ENCODE results near the gene KCNQ2. TPM values are rescaled to one million over a fixed set of nuclear protein-coding genes. Genes with fewer than 3 reads are reported as not detected.

KCNQ2 gene
- total and polyA plus RNA-seq, 10 of the 15 experiments (the other 5 are each of a cell fraction or from before 2014, with no cell fraction given), result 0.06 to 0.49 (median 0.26) TPM; not detected in 7

DNA sequence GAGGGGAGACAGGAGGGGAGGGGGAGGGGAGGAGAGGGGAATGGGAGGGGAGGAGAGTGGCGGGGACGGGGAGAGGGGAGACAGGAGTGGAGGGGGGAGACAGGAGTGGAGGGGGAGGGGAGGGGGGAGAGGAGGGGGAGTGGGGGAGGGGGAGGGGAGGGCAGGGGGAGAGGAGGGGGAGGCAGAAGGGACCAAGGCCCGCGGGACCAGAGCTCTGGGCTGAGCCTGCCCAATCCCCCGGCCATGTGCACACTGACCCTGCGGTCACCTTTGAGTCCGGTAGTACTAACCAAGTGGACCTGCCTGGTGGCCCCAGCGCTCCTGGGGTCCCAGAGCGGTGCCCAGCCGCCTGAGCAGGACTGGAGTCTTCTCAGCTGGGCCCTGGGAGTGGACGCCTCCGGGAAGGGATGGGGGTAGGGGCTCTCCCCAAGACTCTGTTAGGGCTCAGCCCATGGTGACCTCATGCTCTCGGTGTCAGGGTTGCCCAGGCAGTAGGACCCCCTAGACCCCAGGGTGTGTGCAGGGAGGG is 471 bp upstream of the KCNQ2 start:
- H3K4me1 ChIP-seq (ENCODE audit: control insufficient read depth, insufficient read depth, low read length), result no peaks in the 10 kb centered on the region
- DNase-seq (ENCODE audit: low read depth, low spot score), result no peak
- no peaks in the 10 kb centered on the region for H3K9me3 ChIP-seq (replicated peaks; ENCODE audit: control insufficient read depth, insufficient read depth, low read length)
- BruUV-seq (replicated peaks), result no TSS peak
- ChIA-PET RAD21 (ENCODE audit: unreplicated experiment) (no interaction called here), CTCF (no interaction called here), POLR2A (no interaction called here), SMC1A (ENCODE audit: uncharacterized antibody, unreplicated experiment) (no interaction called here)
- H3K79me2 ChIP-seq (ENCODE audit: control insufficient read depth, insufficient read depth, low read length), result no peaks in the 10 kb centered on the region
- no peaks in the 10 kb centered on the region for H4K20me1 ChIP-seq (ENCODE audit: control insufficient read depth, insufficient read depth)
- H3K9ac ChIP-seq (ENCODE audit: control insufficient read depth, insufficient read depth, low read length), result no peak overlapping the region
- H3K27ac ChIP-seq (ENCODE audit: control insufficient read depth, insufficient read depth), result no peak overlapping the region
- no peak for TF ChIP-seq RBBP5 (conservative IDR thresholded peaks at IDR 0.05)
- peaks cover 3 to 5% of the 10 kb centered on the region in 2 experiments; a peak in 2 of 4 replicates for H3K27me3 ChIP-seq (replicated peaks in 1 of 2; ENCODE audit: control insufficient read depth in 2 of 2, insufficient read depth in 2 of 2, low read length in 1 of 2)
- in situ Hi-C loops (cut with MboI), result no loop called here
- ATAC-seq, result no peak
- intact Hi-C loops (cut with micrococcal nuclease; ENCODE audit: unreplicated experiment), result no loop called here
- no peak overlapping the region for H3K4me2 ChIP-seq (ENCODE audit: control insufficient read depth, insufficient read depth)
- WGBS (ENCODE audit: insufficient coverage, insufficient replicate concordance, low lambda C conversion rate, missing lambda C conversion rate), result 64% methylated on average over 11 of the region's 13 CpGs
- H2AFZ ChIP-seq (ENCODE audit: control insufficient read depth, low read depth, low read length), result no peak overlapping the region
- no peak overlapping the region for H3K4me3 ChIP-seq
- FAIRE-seq, result no peak
- H3K36me3 ChIP-seq (ENCODE audit: control insufficient read depth in 2 of 2, insufficient read depth in 2 of 2, low read length in 1 of 2), result no peaks in the 10 kb centered on the region

DNA sequence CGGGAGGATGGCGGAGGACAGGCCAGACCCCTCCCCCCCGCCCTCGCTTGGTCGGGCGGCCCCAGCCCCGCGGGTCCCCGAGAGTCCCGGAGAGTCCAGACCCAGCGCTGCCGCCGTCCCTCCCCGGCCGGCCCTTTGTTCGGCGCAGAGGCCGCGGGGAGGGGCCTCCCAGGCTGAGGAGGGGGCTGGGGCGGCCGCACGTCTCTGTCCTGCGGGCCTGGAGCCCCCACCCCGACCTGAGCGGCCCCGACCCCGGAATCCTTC is 806 bp downstream of the KCNQ2 start:
- no TSS peak for BruUV-seq (replicated peaks)
- H3K36me3 ChIP-seq (ENCODE audit: control insufficient read depth in 2 of 2, insufficient read depth in 2 of 2, low read length in 1 of 2), result no peaks in the 10 kb centered on the region
- no peak overlapping the region for H3K27ac ChIP-seq (ENCODE audit: control insufficient read depth, insufficient read depth)
- H3K27me3 ChIP-seq (replicated peaks in 1 of 2; ENCODE audit: control insufficient read depth in 2 of 2, insufficient read depth in 2 of 2, low read length in 1 of 2), result peaks cover 3 to 9% of the 10 kb centered on the region in 2 experiments; a peak in 3 of 4 replicates
- FAIRE-seq (no peak), ATAC-seq (no peak), DNase-seq (ENCODE audit: low read depth, low spot score) (no peak)
- no peaks in the 10 kb centered on the region for H3K4me1 ChIP-seq (ENCODE audit: control insufficient read depth, insufficient read depth, low read length)
- H3K4me2 ChIP-seq (ENCODE audit: control insufficient read depth, insufficient read depth), result no peak overlapping the region
- intact Hi-C loops (cut with micrococcal nuclease; ENCODE audit: unreplicated experiment), result no loop called here
- no peaks in the 10 kb centered on the region for H3K79me2 ChIP-seq (ENCODE audit: control insufficient read depth, insufficient read depth, low read length)
- H2AFZ ChIP-seq (ENCODE audit: control insufficient read depth, low read depth, low read length), result no peak overlapping the region
- RAD21 ChIA-PET (ENCODE audit: unreplicated experiment), result no interaction called here
- H3K4me3 ChIP-seq, result no peak overlapping the region
- WGBS (ENCODE audit: insufficient coverage, insufficient replicate concordance, low lambda C conversion rate, missing lambda C conversion rate), result 0% methylated on average over 8 of the region's 27 CpGs
- H3K9ac ChIP-seq (ENCODE audit: control insufficient read depth, insufficient read depth, low read length), result no peak overlapping the region
- H4K20me1 ChIP-seq (ENCODE audit: control insufficient read depth, insufficient read depth), result no peaks in the 10 kb centered on the region
- TF ChIP-seq, protein P1, sequence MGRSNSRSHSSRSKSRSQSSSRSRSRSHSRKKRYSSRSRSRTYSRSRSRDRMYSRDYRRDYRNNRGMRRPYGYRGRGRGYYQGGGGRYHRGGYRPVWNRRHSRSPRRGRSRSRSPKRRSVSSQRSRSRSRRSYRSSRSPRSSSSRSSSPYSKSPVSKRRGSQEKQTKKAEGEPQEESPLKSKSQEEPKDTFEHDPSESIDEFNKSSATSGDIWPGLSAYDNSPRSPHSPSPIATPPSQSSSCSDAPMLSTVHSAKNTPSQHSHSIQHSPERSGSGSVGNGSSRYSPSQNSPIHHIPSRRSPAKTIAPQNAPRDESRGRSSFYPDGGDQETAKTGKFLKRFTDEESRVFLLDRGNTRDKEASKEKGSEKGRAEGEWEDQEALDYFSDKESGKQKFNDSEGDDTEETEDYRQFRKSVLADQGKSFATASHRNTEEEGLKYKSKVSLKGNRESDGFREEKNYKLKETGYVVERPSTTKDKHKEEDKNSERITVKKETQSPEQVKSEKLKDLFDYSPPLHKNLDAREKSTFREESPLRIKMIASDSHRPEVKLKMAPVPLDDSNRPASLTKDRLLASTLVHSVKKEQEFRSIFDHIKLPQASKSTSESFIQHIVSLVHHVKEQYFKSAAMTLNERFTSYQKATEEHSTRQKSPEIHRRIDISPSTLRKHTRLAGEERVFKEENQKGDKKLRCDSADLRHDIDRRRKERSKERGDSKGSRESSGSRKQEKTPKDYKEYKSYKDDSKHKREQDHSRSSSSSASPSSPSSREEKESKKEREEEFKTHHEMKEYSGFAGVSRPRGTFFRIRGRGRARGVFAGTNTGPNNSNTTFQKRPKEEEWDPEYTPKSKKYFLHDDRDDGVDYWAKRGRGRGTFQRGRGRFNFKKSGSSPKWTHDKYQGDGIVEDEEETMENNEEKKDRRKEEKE (IDR thresholded peaks at IDR 0.05), result no peak
- no peak for TF ChIP-seq SREBF1 (IDR thresholded peaks at IDR 0.05; ENCODE audit: low read length)
- no peaks in the 10 kb centered on the region for H3K9me3 ChIP-seq (replicated peaks; ENCODE audit: control insufficient read depth, insufficient read depth, low read length)
- in situ Hi-C loops (cut with MboI), result no loop called here
- CTCF ChIA-PET, result no interaction called here
- POLR2A ChIA-PET, result no interaction called here
- SMC1A ChIA-PET (ENCODE audit: uncharacterized antibody, unreplicated experiment), result no interaction called here
